ENCODE results near the gene PDE4D.
"Not testable (repeated sequence)": the region's sequence is repeated elsewhere in the genome, so short reads cannot be mapped to it uniquely, and the experiment has no call there.

Gene PDE4D

DNA sequence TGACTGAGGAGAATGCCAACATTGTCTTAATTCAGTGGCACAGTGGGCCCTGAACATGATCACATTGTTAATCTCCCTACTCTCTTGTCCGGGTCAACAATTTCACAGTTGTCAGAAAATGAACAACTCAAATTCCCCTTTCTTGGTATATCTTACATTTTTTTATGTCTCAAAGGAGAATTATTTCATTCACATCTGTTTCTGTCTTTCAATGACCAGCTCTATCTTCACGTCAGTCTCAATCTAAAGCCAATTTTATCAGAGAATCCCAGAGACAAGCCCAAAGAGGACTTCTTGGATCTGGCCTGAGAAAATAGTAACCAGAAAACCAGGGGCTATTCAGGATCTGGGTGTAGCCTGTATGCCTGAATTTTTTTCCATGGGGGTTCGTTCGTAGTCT, 477.5 kb downstream of the PDE4D start:
- Histone ChIP-seq H3K9me3 (ENCODE audit: severe bottlenecking) (no peaks in the 10 kb centered on the region), H3K4me3 (ENCODE audit: low read depth, low read length) (no peak overlapping the region), H3K27me3 (ENCODE audit: insufficient read depth, low read depth, severe bottlenecking) (no peaks in the 10 kb centered on the region), H3K36me3 (no peaks in the 10 kb centered on the region), H3K27ac (no peak overlapping the region)
- TF ChIP-seq, protein P1, sequence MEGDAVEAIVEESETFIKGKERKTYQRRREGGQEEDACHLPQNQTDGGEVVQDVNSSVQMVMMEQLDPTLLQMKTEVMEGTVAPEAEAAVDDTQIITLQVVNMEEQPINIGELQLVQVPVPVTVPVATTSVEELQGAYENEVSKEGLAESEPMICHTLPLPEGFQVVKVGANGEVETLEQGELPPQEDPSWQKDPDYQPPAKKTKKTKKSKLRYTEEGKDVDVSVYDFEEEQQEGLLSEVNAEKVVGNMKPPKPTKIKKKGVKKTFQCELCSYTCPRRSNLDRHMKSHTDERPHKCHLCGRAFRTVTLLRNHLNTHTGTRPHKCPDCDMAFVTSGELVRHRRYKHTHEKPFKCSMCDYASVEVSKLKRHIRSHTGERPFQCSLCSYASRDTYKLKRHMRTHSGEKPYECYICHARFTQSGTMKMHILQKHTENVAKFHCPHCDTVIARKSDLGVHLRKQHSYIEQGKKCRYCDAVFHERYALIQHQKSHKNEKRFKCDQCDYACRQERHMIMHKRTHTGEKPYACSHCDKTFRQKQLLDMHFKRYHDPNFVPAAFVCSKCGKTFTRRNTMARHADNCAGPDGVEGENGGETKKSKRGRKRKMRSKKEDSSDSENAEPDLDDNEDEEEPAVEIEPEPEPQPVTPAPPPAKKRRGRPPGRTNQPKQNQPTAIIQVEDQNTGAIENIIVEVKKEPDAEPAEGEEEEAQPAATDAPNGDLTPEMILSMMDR (IDR thresholded peaks at IDR 0.05; ENCODE audit: low read depth, low read length), result no peak
- DNase-seq, result no peak

DNA sequence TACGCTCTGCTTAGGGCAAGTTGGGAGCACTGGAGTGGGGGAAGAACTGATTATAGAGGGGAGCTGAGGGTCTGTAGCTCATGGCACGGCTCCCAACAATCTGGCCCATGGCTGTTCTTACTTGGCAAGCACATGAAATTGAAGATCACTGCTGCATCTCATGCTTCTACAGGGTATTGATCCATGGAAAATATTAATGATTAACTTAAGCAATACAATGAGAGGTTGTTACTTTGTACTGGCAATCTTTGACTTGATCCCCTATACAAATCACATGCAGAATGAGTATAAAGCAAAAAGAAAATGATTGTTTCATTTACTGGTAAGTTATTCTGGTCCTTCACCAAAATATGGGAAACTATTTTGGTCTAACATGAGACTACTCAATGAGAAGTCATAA, 481.1 kb downstream of the PDE4D start:
- no peak overlapping the region for H3K4me3 ChIP-seq (ENCODE audit: low read depth, low read length)
- TF ChIP-seq, protein P1 (IDR thresholded peaks at IDR 0.05; ENCODE audit: low read depth, low read length), result no peak
- H3K36me3 ChIP-seq, result no peaks in the 10 kb centered on the region
- peaks cover 8% of the 10 kb centered on the region for H3K9me3 ChIP-seq (ENCODE audit: severe bottlenecking)
- no peaks in the 10 kb centered on the region for H3K27me3 ChIP-seq (ENCODE audit: insufficient read depth, low read depth, severe bottlenecking)
- H3K27ac ChIP-seq, result no peak overlapping the region
- DNase-seq, result no peak

- H3K27me3 ChIP-seq (ENCODE audit: insufficient read depth, low read depth, severe bottlenecking); H3K9me3 ChIP-seq (ENCODE audit: severe bottlenecking); H3K4me3 ChIP-seq (ENCODE audit: low read depth, low read length); H3K36me3 ChIP-seq; H3K27ac ChIP-seq; DNase-seq: not testable (repeated sequence)
Measured at GRCh38 chr5:59408997-59409396, 484.5 kb downstream of the PDE4D start.

GRCh38 chr5:59407967-59408366, 485.6 kb downstream of the PDE4D start:
- Histone ChIP-seq H3K4me3 (ENCODE audit: low read depth, low read length) (no peak overlapping the region), H3K27me3 (ENCODE audit: insufficient read depth, low read depth, severe bottlenecking) (no peaks in the 10 kb centered on the region), H3K27ac (no peak overlapping the region), H3K36me3 (no peaks in the 10 kb centered on the region), H3K9me3 (ENCODE audit: severe bottlenecking) (peaks cover 8% of the 10 kb centered on the region)
- DNase-seq, result no peak
- TF ChIP-seq, protein P1 (IDR thresholded peaks at IDR 0.05; ENCODE audit: low read depth, low read length), result no peak

DNA sequence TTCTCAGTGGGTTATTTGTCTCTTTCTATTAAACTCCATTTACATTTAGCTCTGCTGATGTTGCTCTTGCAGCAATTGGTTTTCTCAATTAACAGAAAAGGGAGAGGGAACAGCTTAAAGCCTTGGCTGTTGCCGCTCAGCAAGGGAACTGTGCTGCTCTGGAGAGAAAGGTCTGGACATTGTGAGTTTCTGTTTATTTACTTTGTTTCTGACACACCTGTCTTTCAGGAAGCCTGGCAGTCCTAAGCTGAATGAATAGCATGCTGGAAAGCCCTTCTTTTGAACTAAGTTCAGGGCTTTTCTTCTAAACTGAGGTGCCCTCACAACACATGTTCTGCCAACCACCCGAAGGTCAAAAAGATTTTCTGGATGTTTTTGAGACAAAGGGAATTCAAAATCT, 491.9 kb downstream of the PDE4D start:
- Histone ChIP-seq H3K9me3 (ENCODE audit: severe bottlenecking) (no peaks in the 10 kb centered on the region), H3K36me3 (no peaks in the 10 kb centered on the region), H3K27me3 (ENCODE audit: insufficient read depth, low read depth, severe bottlenecking) (no peaks in the 10 kb centered on the region), H3K4me3 (ENCODE audit: low read depth, low read length) (no peak overlapping the region), H3K27ac (no peak overlapping the region)
- DNase-seq, result no peak
- TF ChIP-seq, protein P1 (IDR thresholded peaks at IDR 0.05; ENCODE audit: low read depth, low read length), result no peak

- H3K27ac ChIP-seq; H3K4me3 ChIP-seq (ENCODE audit: low read depth, low read length); H3K36me3 ChIP-seq; DNase-seq; H3K27me3 ChIP-seq (ENCODE audit: insufficient read depth, low read depth, severe bottlenecking); H3K9me3 ChIP-seq (ENCODE audit: severe bottlenecking): not testable (repeated sequence)
Measured at GRCh38 chr5:59394956-59395355, 498.6 kb downstream of the PDE4D start.

- no peak for DNase-seq
Measured at GRCh38 chr5:59393585-59394420, 499.7 kb downstream of the PDE4D start.

More at GRCh38 chr5:59393585-59394420, 499.7 kb downstream of the PDE4D start:
- Histone ChIP-seq H3K27ac (no peak overlapping the region), H3K9me3 (ENCODE audit: severe bottlenecking) (no peaks in the 10 kb centered on the region), H3K27me3 (ENCODE audit: insufficient read depth, low read depth, severe bottlenecking) (no peaks in the 10 kb centered on the region), H3K4me3 (ENCODE audit: low read depth, low read length) (no peak overlapping the region), H3K36me3 (no peaks in the 10 kb centered on the region)
- TF ChIP-seq, protein P1 (IDR thresholded peaks at IDR 0.05; ENCODE audit: low read depth, low read length), result no peak
